ENCODE data around the gene DHX36. TPM values are rescaled to one million over a fixed set of nuclear protein-coding genes. Genes with fewer than 3 reads are reported as not detected.

The DHX36 gene
- total RNA-seq, 4 donors from 2014 or later: 57.2 to 106 (median 70.9) TPM

- H3K4me3 ChIP-seq (replicated peaks in 1 of 3): no peak overlapping the region
- 10 to 12% methylated on average over 3 of the region's 3 CpGs for WGBS, 2 donors
- DNase-seq: no peak
- H3K27me3 ChIP-seq: no peaks in the 10 kb centered on the region
- H3K9me3 ChIP-seq: no peaks in the 10 kb centered on the region
- peak; percentile 20 to 68 (median 47) for TF ChIP-seq CTCF (IDR thresholded peaks at IDR 0.05)
- no peak for TF ChIP-seq POLR2A (IDR thresholded peaks at IDR 0.05)
- H3K36me3 ChIP-seq: no peaks in the 10 kb centered on the region
- H3K27ac ChIP-seq: no peak overlapping the region
- intact Hi-C loops (cut with DNase I): loop anchor here (10.0 kb wide), 1 partner anchor 990 kb away; no protein-coding TSS in a partner anchor
- H3K4me1 ChIP-seq: no peaks in the 10 kb centered on the region
These were observed 10.7 kb upstream of the DHX36 start for GRCh38 chr3:154334973-154335420.

DNA sequence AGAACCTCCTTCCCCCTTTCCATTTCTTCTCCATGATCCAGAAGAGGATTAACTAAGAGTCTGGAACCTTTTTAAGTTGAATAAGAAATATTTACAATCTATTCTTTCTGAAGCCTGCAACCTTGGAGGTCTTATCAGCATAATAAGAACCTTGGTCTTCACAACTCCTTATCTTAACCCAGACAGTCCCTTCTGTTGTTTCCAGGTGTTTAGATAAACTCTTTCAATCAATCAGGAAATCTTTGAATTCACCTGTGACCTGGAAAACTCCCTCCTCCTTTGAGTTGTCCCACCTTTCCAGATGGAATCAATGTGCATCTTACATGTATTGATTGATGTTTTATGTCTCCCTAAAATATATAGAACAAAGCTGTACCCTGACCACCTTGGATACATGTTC is 3.6 kb upstream of the DHX36 start:
- H3K27ac ChIP-seq: no peak overlapping the region
- no peak for DNase-seq
- TF ChIP-seq POLR2A (IDR thresholded peaks at IDR 0.05) (no peak), CTCF (IDR thresholded peaks at IDR 0.05) (no peak)
- peaks cover 6 to 9% of the 10 kb centered on the region in 2 donors for H3K4me1 ChIP-seq
- no peak overlapping the region for H3K4me3 ChIP-seq (replicated peaks in 1 of 3)
- H3K9me3 ChIP-seq: no peaks in the 10 kb centered on the region
- H3K27me3 ChIP-seq: no peaks in the 10 kb centered on the region
- no peaks in the 10 kb centered on the region for H3K36me3 ChIP-seq
- intact Hi-C loops (cut with DNase I): no loop called here

- Histone ChIP-seq H3K4me1 (peaks cover 25 to 29% of the 10 kb centered on the region in 2 donors), H3K27me3 (no peaks in the 10 kb centered on the region), H3K9me3 (no peaks in the 10 kb centered on the region), H3K36me3 (no peaks in the 10 kb centered on the region), H3K4me3 (replicated peaks in 1 of 3) (peak overlapping the region; percentile 21 to 74 (median 73)), H3K27ac (peak overlapping the region; percentile 59 to 93 (median 82))
- no peak for TF ChIP-seq POLR2A (IDR thresholded peaks at IDR 0.05)
- no peak for TF ChIP-seq CTCF (IDR thresholded peaks at IDR 0.05)
- WGBS, 2 donors: 78 to 84% methylated on average over 3 of the region's 3 CpGs
- intact Hi-C loops (cut with DNase I): no loop called here
- DNase-seq: no peak
These were observed 632 bp upstream of the DHX36 start for GRCh38 chr3:154324919-154325318.

GRCh38 chr3:154316974-154317767 is 7.1 kb downstream of the DHX36 start:
- DNase-seq: no peak
- H3K27me3 ChIP-seq: no peaks in the 10 kb centered on the region
- intact Hi-C loops (cut with DNase I): no loop called here
- TF ChIP-seq CTCF (IDR thresholded peaks at IDR 0.05): no peak
- TF ChIP-seq POLR2A (IDR thresholded peaks at IDR 0.05): no peak
- 87 to 89% methylated on average over 5 of the region's 5 CpGs for WGBS, 2 donors
- H3K4me1 ChIP-seq: peaks cover 24 to 25% of the 10 kb centered on the region in 2 donors
- no peak overlapping the region for H3K27ac ChIP-seq
- H3K4me3 ChIP-seq (replicated peaks in 1 of 3): no peak overlapping the region
- H3K9me3 ChIP-seq: no peaks in the 10 kb centered on the region
- H3K36me3 ChIP-seq: peaks cover 0 to 8% of the 10 kb centered on the region in 2 donors

DNA sequence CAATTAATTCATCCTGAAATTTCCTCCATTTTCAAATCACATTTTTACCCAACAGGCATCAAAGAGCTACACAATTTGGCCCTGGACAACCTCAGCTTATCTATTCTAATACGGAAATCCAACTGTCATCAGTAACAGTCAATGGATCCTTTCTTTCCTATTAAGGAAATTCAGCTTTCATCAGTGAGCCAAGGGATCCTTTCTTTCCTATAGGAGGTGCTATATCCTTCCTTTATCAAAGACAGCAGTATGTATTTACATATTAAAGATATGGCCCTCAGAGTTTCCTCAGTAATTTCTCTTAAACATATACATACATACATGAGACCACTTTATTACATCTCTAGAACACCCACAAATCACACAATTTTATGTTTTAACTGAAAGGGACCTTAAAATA is 10.1 kb downstream of the DHX36 start:
- peaks cover 0 to 8% of the 10 kb centered on the region in 2 donors for H3K36me3 ChIP-seq
- WGBS, 2 donors: 93 to 100% methylated on average over 1 of the region's 1 CpG

More for the DNA sequence above, 10.1 kb downstream of the DHX36 start:
- H3K4me1 ChIP-seq: peaks cover 11 to 13% of the 10 kb centered on the region in 2 donors
- no peak overlapping the region for H3K4me3 ChIP-seq (replicated peaks in 1 of 3)
- peak overlapping the region in 1 of 3 donors; percentile 44 for H3K27ac ChIP-seq
- intact Hi-C loops (cut with DNase I): no loop called here
- H3K27me3 ChIP-seq: no peaks in the 10 kb centered on the region
- TF ChIP-seq POLR2A (IDR thresholded peaks at IDR 0.05) (no peak), CTCF (IDR thresholded peaks at IDR 0.05) (no peak)
- no peak for DNase-seq
- H3K9me3 ChIP-seq: no peaks in the 10 kb centered on the region
